Breast epithelium (tissue), 3 donors: ENCODE measurements around the gene BAAT.

Experiments
- POLR2A ChIP-seq: fragments of 450-650 bp; IDR thresholded peaks from one replicate; pipeline ENCODE4 v1.6.1; 2016; ENCODE audit warnings: antibody characterized with exemption, mild to moderate bottlenecking, moderate library complexity
- POLR2AphosphoS5 ChIP-seq, 3 donors: sonication (generic); formaldehyde crosslinking; IDR thresholded peaks; one replicate each; pipeline ENCODE4 v1.6.1; 2017; ENCODE audit warnings: antibody characterized with exemption in 3 of 3
- TF ChIP-seq, protein P1 (sequence below), 3 donors: fragments of 450-650 bp; IDR thresholded peaks; one replicate each; pipeline ENCODE4 v1.5.1; 2016 to 2017; ENCODE audit warnings: antibody characterized with exemption in 3 of 3, mild to moderate bottlenecking in 3 of 3, moderate library complexity in 3 of 3

DNA sequence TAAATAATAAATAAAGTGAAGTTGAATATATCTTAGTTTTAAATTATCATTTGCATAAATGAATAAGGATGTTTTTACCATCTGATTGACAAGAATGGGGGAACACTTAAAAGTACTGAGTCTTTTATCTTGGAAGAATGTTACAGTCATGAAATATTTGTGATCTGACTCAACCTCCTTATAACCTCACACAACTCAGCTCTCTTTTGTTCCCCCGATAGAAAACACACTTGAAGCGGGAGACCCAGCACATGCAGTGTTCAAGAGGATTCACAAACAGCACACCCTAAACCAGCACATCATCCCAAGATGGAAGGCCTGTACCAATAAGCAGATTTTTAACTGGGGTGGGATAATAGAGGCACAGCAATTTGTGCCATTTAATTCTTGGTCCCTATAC, 15.5 kb downstream of the BAAT start:
- TF ChIP-seq POLR2A (no peak), POLR2AphosphoS5 (IDR thresholded peaks at IDR 0.05) (no peak)
- TF ChIP-seq, protein P1, sequence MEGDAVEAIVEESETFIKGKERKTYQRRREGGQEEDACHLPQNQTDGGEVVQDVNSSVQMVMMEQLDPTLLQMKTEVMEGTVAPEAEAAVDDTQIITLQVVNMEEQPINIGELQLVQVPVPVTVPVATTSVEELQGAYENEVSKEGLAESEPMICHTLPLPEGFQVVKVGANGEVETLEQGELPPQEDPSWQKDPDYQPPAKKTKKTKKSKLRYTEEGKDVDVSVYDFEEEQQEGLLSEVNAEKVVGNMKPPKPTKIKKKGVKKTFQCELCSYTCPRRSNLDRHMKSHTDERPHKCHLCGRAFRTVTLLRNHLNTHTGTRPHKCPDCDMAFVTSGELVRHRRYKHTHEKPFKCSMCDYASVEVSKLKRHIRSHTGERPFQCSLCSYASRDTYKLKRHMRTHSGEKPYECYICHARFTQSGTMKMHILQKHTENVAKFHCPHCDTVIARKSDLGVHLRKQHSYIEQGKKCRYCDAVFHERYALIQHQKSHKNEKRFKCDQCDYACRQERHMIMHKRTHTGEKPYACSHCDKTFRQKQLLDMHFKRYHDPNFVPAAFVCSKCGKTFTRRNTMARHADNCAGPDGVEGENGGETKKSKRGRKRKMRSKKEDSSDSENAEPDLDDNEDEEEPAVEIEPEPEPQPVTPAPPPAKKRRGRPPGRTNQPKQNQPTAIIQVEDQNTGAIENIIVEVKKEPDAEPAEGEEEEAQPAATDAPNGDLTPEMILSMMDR (IDR thresholded peaks at IDR 0.05), result no peak
